HepG2 (cell line): ENCODE measurements around the gene EPB41L2. TPM values are rescaled to one million over a fixed set of nuclear protein-coding genes. Genes with fewer than 3 reads are reported as not detected.
A peak's percentile ranks its signal among the peaks of the same experiment; 100 is the strongest.

Source experiments
- BCL6 ChIP-seq: IDR thresholded peaks from 2 replicates; pipeline ENCODE4 v1.6.1; 2016; ENCODE audit warnings: missing genetic modification reagents, missing compliant biosample characterization
- EP300 ChIP-seq, 3 experiments: sonication (generic) in 1 of 3; formaldehyde crosslinking in 1 of 3; IDR thresholded peaks; 2 replicates each; pipeline versions ENCODE4 v1.5.1 to v1.6.1; 2011 to 2020; ENCODE audit warnings: low read depth in 2 of 3, low read length in 2 of 3, borderline replicate concordance in 1 of 3, improper control_type of control experiment in 1 of 3, mild to moderate bottlenecking in 1 of 3, missing genetic modification reagents in 1 of 3, moderate library complexity in 1 of 3
- FOXC1 ChIP-seq: sonication (generic); formaldehyde crosslinking; IDR thresholded peaks from 2 replicates; pipeline ENCODE4 v1.8.0; 2022; ENCODE audit warnings: mild to moderate bottlenecking, missing genetic modification reagents, borderline replicate concordance
- GATAD2A ChIP-seq: IDR thresholded peaks from 2 replicates; pipeline ENCODE4 v1.6.1; 2016
- HNF4G ChIP-seq, 2 experiments: sonication (generic) in 1 of 2; formaldehyde crosslinking in 1 of 2; IDR thresholded peaks; 2 replicates each; pipeline versions ENCODE4 v1.4.0 to v1.6.1; 2011 to 2020; ENCODE audit warnings: borderline replicate concordance in 2 of 2, low read depth in 2 of 2, mild to moderate bottlenecking in 2 of 2, low read length in 1 of 2, missing genetic modification reagents in 1 of 2, moderate library complexity in 1 of 2
- KLF11 ChIP-seq: IDR thresholded peaks from 2 replicates; pipeline ENCODE4 v1.6.1; 2016; ENCODE audit warnings: missing compliant biosample characterization
- MIXL1 ChIP-seq: IDR thresholded peaks from 2 replicates; pipeline ENCODE4 v1.6.1; 2016
- NR2C2 ChIP-seq: sonication (generic); formaldehyde crosslinking; IDR thresholded peaks from 2 replicates; pipeline ENCODE4 v1.4.0; 2020; ENCODE audit warnings: missing genetic modification reagents, mild to moderate bottlenecking, moderate library complexity, borderline replicate concordance
- NR2F6 ChIP-seq, 2 experiments: IDR thresholded peaks; 2 replicates each; pipeline ENCODE4 v1.6.1; 2016; ENCODE audit warnings: antibody characterized with exemption in 1 of 2, mild to moderate bottlenecking in 1 of 2
- RARA ChIP-seq: IDR thresholded peaks from 2 replicates; pipeline ENCODE4 v1.6.1; 2016; ENCODE audit warnings: missing genetic modification reagents, missing compliant biosample characterization
- RBAK ChIP-seq: sonication (generic); formaldehyde crosslinking; IDR thresholded peaks from 2 replicates; pipeline ENCODE4 v1.5.1; 2020; ENCODE audit warnings: mild to moderate bottlenecking, missing genetic modification reagents
- SP1 ChIP-seq, 2 experiments: fragments of 450-650 bp in 1 of 2; sonication (generic) in 1 of 2; formaldehyde crosslinking in 1 of 2; IDR thresholded peaks; 2 replicates each; pipeline versions ENCODE4 v1.4.0 to v1.6.1; 2016 to 2020; ENCODE audit warnings: missing genetic modification reagents in 1 of 2
- TEAD3 ChIP-seq: optimal IDR thresholded peaks from 2 replicates; pipeline ENCODE3; 2016; ENCODE audit warnings: borderline replicate concordance
- TRIM24 ChIP-seq: sonication (generic); formaldehyde crosslinking; IDR thresholded peaks from 2 replicates; pipeline ENCODE4 v1.8.0; 2022; ENCODE audit warnings: mild to moderate bottlenecking, missing genetic modification reagents
- ZMYM4 ChIP-seq: sonication (generic); formaldehyde crosslinking; IDR thresholded peaks from 2 replicates; pipeline ENCODE4 v1.8.1; 2023; ENCODE audit warnings: mild to moderate bottlenecking, missing genetic modification reagents
- ZNF644 ChIP-seq: IDR thresholded peaks from 2 replicates; pipeline ENCODE4 v1.6.1; 2016; ENCODE audit warnings: low read depth
- ZNF777 ChIP-seq: sonication (generic); formaldehyde crosslinking; IDR thresholded peaks from 2 replicates; pipeline ENCODE4 v1.4.0; 2020; ENCODE audit warnings: missing genetic modification reagents
- ZNF891 ChIP-seq: sonication (generic); formaldehyde crosslinking; IDR thresholded peaks from 2 replicates; pipeline ENCODE4 v1.5.0; 2020; ENCODE audit warnings: mild to moderate bottlenecking, missing genetic modification reagents
- polyA plus RNA-seq, 8 experiments: library from polyadenylated mRNA; depleted of rRNA in 3 of 8; stranded (reverse) in 7 of 8; unstranded in 1 of 8; fragments of >200 nt; fragmentation: Illumina TruSeq in 4 of 8; extraction: Trizol in 4 of 8; gene quantifications; 2 replicates each; pipeline versions ENCODE4 v1.2.1 to v1.2.3, GENCODE V29; 2011 to 2016; ENCODE audit warnings: low read depth in 4 of 8, missing spikeins in 1 of 8, mixed read lengths in 1 of 8; ENCODE audit not compliant: insufficient read depth in 1 of 8
- total RNA-seq, 5 experiments: library from RNA; depleted of rRNA; stranded (reverse); fragments of >200 nt; fragmentation: Illumina TruSeq; extraction: Trizol; gene quantifications; 2 replicates each; pipeline ENCODE4 v1.2.3, GENCODE V29; 2016; ENCODE audit warnings: low read depth in 1 of 5
- TF ChIP-seq, protein P1 (sequence below): sonication (generic); formaldehyde crosslinking; IDR thresholded peaks from 2 replicates; pipeline ENCODE4 v1.4.0; 2020; ENCODE audit warnings: missing genetic modification reagents, borderline replicate concordance
- TF ChIP-seq, protein P2 (sequence below): sonication (generic); formaldehyde crosslinking; conservative IDR thresholded peaks from 2 replicates; pipeline ENCODE4 v1.8.0; 2022; ENCODE audit warnings: mild to moderate bottlenecking, moderate library complexity, missing genetic modification reagents
- TF ChIP-seq, protein P3 (sequence below): IDR thresholded peaks from 2 replicates; pipeline ENCODE4 v1.4.0; 2020; ENCODE audit warnings: mild to moderate bottlenecking, missing genetic modification reagents

EPB41L2 gene
- total and polyA plus RNA-seq, 2 of the 13 experiments (the other 11 are each of a cell fraction or from before 2014, with no cell fraction given), result 41.7 to 56.4 TPM

- no peak for TF ChIP-seq SP1 (IDR thresholded peaks at IDR 0.05)
- no peak for TF ChIP-seq SP1 (CRISPR knock-in tag; IDR thresholded peaks at IDR 0.05)
- TF ChIP-seq, protein P1, sequence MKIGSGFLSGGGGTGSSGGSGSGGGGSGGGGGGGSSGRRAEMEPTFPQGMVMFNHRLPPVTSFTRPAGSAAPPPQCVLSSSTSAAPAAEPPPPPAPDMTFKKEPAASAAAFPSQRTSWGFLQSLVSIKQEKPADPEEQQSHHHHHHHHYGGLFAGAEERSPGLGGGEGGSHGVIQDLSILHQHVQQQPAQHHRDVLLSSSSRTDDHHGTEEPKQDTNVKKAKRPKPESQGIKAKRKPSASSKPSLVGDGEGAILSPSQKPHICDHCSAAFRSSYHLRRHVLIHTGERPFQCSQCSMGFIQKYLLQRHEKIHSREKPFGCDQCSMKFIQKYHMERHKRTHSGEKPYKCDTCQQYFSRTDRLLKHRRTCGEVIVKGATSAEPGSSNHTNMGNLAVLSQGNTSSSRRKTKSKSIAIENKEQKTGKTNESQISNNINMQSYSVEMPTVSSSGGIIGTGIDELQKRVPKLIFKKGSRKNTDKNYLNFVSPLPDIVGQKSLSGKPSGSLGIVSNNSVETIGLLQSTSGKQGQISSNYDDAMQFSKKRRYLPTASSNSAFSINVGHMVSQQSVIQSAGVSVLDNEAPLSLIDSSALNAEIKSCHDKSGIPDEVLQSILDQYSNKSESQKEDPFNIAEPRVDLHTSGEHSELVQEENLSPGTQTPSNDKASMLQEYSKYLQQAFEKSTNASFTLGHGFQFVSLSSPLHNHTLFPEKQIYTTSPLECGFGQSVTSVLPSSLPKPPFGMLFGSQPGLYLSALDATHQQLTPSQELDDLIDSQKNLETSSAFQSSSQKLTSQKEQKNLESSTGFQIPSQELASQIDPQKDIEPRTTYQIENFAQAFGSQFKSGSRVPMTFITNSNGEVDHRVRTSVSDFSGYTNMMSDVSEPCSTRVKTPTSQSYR (CRISPR knock-in tag), result peak; percentile 59; the same call in 1 of the 2 replicates
- TF ChIP-seq ZMYM4 (CRISPR knock-in tag), result peak; percentile 48; the same call in 1 of the 2 replicates
- TF ChIP-seq EP300 (IDR thresholded peaks at IDR 0.05; ENCODE audit: low read depth in 2 of 2, low read length in 2 of 2), result peak in 1 of 2 experiments; percentile 47; a peak in 1 of 4 replicates
- TF ChIP-seq EP300 (CRISPR knock-in tag; IDR thresholded peaks at IDR 0.05; ENCODE audit: borderline replicate concordance), result no peak
- TF ChIP-seq ZNF777 (CRISPR knock-in tag), result no peak
- TF ChIP-seq RBAK (CRISPR knock-in tag), result peak; percentile 98
- peak; percentile 68 for TF ChIP-seq ZNF644 (CRISPR knock-in tag)
- TF ChIP-seq BCL6, result peak; percentile 32; the same call in 1 of the 2 replicates
- no peak for TF ChIP-seq NR2F6 (IDR thresholded peaks at IDR 0.05)
- TF ChIP-seq NR2F6 (CRISPR knock-in tag; IDR thresholded peaks at IDR 0.05), result 0 out of 2 replicates have a peak, but pooled peaks have one; percentile 15
- no peak for TF ChIP-seq KLF11 (CRISPR knock-in tag)
- TF ChIP-seq, protein P2, sequence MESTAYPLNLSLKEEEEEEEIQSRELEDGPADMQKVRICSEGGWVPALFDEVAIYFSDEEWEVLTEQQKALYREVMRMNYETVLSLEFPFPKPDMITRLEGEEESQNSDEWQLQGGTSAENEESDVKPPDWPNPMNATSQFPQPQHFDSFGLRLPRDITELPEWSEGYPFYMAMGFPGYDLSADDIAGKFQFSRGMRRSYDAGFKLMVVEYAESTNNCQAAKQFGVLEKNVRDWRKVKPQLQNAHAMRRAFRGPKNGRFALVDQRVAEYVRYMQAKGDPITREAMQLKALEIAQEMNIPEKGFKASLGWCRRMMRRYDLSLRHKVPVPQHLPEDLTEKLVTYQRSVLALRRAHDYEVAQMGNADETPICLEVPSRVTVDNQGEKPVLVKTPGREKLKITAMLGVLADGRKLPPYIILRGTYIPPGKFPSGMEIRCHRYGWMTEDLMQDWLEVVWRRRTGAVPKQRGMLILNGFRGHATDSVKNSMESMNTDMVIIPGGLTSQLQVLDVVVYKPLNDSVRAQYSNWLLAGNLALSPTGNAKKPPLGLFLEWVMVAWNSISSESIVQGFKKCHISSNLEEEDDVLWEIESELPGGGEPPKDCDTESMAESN (CRISPR knock-in tag), result 0 out of 2 replicates have a peak, but pooled peaks have one; percentile 20
- TF ChIP-seq TEAD3 (CRISPR knock-in tag), result peak; percentile 26
- peak; percentile 46; the same call in 1 of the 2 replicates for TF ChIP-seq RARA (CRISPR knock-in tag)
- 0 out of 2 replicates have a peak, but pooled peaks have one; percentile 26 for TF ChIP-seq TRIM24 (CRISPR knock-in tag)
- TF ChIP-seq GATAD2A (CRISPR knock-in tag), result peak; percentile 40; the same call in 1 of the 2 replicates
- TF ChIP-seq FOXC1, result no peak
- TF ChIP-seq ZNF891 (CRISPR knock-in tag), result no peak
- 0 out of 2 replicates have a peak, but pooled peaks have one; percentile 40 for TF ChIP-seq HNF4G (IDR thresholded peaks at IDR 0.05; ENCODE audit: borderline replicate concordance, low read depth, low read length)
- TF ChIP-seq HNF4G (CRISPR knock-in tag; IDR thresholded peaks at IDR 0.05; ENCODE audit: borderline replicate concordance, low read depth), result no peak
- TF ChIP-seq NR2C2 (CRISPR knock-in tag), result 0 out of 2 replicates have a peak, but pooled peaks have one; percentile 30
- TF ChIP-seq, protein P3, sequence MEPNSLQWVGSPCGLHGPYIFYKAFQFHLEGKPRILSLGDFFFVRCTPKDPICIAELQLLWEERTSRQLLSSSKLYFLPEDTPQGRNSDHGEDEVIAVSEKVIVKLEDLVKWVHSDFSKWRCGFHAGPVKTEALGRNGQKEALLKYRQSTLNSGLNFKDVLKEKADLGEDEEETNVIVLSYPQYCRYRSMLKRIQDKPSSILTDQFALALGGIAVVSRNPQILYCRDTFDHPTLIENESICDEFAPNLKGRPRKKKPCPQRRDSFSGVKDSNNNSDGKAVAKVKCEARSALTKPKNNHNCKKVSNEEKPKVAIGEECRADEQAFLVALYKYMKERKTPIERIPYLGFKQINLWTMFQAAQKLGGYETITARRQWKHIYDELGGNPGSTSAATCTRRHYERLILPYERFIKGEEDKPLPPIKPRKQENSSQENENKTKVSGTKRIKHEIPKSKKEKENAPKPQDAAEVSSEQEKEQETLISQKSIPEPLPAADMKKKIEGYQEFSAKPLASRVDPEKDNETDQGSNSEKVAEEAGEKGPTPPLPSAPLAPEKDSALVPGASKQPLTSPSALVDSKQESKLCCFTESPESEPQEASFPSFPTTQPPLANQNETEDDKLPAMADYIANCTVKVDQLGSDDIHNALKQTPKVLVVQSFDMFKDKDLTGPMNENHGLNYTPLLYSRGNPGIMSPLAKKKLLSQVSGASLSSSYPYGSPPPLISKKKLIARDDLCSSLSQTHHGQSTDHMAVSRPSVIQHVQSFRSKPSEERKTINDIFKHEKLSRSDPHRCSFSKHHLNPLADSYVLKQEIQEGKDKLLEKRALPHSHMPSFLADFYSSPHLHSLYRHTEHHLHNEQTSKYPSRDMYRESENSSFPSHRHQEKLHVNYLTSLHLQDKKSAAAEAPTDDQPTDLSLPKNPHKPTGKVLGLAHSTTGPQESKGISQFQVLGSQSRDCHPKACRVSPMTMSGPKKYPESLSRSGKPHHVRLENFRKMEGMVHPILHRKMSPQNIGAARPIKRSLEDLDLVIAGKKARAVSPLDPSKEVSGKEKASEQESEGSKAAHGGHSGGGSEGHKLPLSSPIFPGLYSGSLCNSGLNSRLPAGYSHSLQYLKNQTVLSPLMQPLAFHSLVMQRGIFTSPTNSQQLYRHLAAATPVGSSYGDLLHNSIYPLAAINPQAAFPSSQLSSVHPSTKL, result 0 out of 2 replicates have a peak, but pooled peaks have one; percentile 28
- TF ChIP-seq MIXL1 (CRISPR knock-in tag), result peak; percentile 35; the same call in 1 of the 2 replicates
Observed at GRCh38 chr6:130936933-130937332, 126.1 kb downstream of the EPB41L2 start (continued).
